Transverse colon (tissue), 4 donors: ENCODE measurements around the gene ARHGEF7.

Source experiments
- POLR2AphosphoS5 ChIP-seq, 3 donors: sonication (generic); formaldehyde crosslinking; IDR thresholded peaks; one replicate each; pipeline ENCODE4 v1.6.1; 2016; ENCODE audit warnings: antibody characterized with exemption in 3 of 3
- TF ChIP-seq, protein P1 (sequence below), 5 experiments: fragments of 200-600 bp in 3 of 5; fragments of 450-650 bp in 2 of 5; sonication (generic) in 3 of 5; IDR thresholded peaks; 1 replicate in 2 of 5; 2 replicates in 3 of 5; pipeline ENCODE4 v1.5.1; 2016 to 2017; ENCODE audit warnings: antibody characterized with exemption in 5 of 5, inconsistent platforms in 3 of 5, mild to moderate bottlenecking in 2 of 5, moderate library complexity in 1 of 5

DNA sequence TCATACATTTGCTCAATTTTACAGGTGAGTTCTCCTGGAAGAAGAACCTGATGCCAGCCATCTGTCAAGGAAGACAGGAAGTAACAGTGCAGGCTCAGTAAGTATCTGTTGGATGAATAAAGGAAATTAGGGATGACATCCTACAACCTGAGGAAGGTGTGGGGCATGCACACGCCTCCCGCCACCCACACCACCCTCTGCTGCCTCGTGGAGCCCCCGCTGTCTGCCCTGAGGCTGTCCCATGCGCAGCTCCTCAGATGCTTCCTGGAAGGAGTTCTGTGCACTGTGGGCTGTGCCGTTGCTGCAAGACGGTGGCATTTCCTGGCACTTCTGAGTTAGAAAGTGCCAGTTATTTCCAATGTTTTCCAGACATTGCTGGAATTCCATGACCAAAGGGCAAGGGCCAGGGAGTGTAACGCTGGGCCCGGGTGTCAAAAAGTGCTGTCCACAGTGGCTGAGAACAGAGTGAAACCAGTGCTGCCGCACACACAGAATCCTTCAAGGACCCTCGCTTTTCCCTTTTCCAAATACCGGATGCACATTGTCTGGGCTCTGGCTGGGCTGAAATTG lies 201.1 kb downstream of the ARHGEF7 start:
- TF ChIP-seq, protein P1, sequence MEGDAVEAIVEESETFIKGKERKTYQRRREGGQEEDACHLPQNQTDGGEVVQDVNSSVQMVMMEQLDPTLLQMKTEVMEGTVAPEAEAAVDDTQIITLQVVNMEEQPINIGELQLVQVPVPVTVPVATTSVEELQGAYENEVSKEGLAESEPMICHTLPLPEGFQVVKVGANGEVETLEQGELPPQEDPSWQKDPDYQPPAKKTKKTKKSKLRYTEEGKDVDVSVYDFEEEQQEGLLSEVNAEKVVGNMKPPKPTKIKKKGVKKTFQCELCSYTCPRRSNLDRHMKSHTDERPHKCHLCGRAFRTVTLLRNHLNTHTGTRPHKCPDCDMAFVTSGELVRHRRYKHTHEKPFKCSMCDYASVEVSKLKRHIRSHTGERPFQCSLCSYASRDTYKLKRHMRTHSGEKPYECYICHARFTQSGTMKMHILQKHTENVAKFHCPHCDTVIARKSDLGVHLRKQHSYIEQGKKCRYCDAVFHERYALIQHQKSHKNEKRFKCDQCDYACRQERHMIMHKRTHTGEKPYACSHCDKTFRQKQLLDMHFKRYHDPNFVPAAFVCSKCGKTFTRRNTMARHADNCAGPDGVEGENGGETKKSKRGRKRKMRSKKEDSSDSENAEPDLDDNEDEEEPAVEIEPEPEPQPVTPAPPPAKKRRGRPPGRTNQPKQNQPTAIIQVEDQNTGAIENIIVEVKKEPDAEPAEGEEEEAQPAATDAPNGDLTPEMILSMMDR (IDR thresholded peaks at IDR 0.05) = no peak
- no peak for TF ChIP-seq POLR2AphosphoS5 (IDR thresholded peaks at IDR 0.05)
